GM23338 (cell line): ENCODE data around the gene LPGAT1. TPM values are rescaled to one million over a fixed set of nuclear protein-coding genes. Genes with fewer than 3 reads are reported as not detected.

Experiments used
- ATAC-seq: fragments of 200-7000 bp; cut with Tn5 transposase; 3 replicates; pipeline ENCODE4 v1.9.1; 2020
- DNase-seq: peaks from one replicate; pipeline ENCODE4 v3.0.0-alpha.2; 2015; ENCODE audit warnings: low spot score
- H2AFZ ChIP-seq: fragments of 200-600 bp; sonication (generic); 2 replicates; pipeline ENCODE4 v1.8.0; 2016; ENCODE audit warnings: antibody characterized with exemption, mild to moderate bottlenecking, moderate library complexity
- H3F3A ChIP-seq: fragments of 200-600 bp; sonication (generic); replicated peaks from 2 replicates; pipeline ENCODE4 v1.8.0; 2017; ENCODE audit warnings: antibody characterized with exemption, mixed run types, low read depth
- H3K27ac ChIP-seq: fragments of 200-600 bp; sonication (generic); 2 replicates; pipeline ENCODE4 v1.6.1; 2016; ENCODE audit warnings: low read depth
- H3K27me3 ChIP-seq: fragments of 200-600 bp; sonication (generic); 2 replicates; pipeline ENCODE4 v1.8.0; 2016; ENCODE audit warnings: mild to moderate bottlenecking, mixed run types, moderate library complexity; ENCODE audit not compliant: insufficient read depth
- H3K36me3 ChIP-seq: fragments of 200-600 bp; sonication (generic); 2 replicates; pipeline ENCODE4 v1.8.0; 2016; ENCODE audit warnings: mild to moderate bottlenecking; ENCODE audit not compliant: insufficient read depth
- H3K4me1 ChIP-seq: fragments of 200-600 bp; sonication (generic); 2 replicates; pipeline ENCODE4 v1.8.0; 2016; ENCODE audit warnings: mild to moderate bottlenecking, moderate library complexity; ENCODE audit not compliant: insufficient read depth
- H3K4me2 ChIP-seq: fragments of 200-600 bp; sonication (generic); 2 replicates; pipeline ENCODE4 v1.7.1; 2017; ENCODE audit warnings: mixed run types
- H3K4me3 ChIP-seq: fragments of 200-600 bp; sonication (generic); 2 replicates; pipeline ENCODE4 v1.6.1; 2016; ENCODE audit warnings: mixed run types
- H3K79me2 ChIP-seq: fragments of 200-600 bp; sonication (generic); replicated peaks from 2 replicates; pipeline ENCODE4 v1.8.0; 2017; ENCODE audit warnings: mild to moderate bottlenecking; ENCODE audit not compliant: insufficient read depth
- H3K9me2 ChIP-seq: fragments of 200-600 bp; sonication (generic); 2 replicates; pipeline ENCODE4 v1.8.0; 2017; ENCODE audit not compliant: insufficient read depth
- H4K20me1 ChIP-seq: fragments of 200-600 bp; sonication (generic); replicated peaks from 2 replicates; pipeline ENCODE4 v1.8.0; 2017; ENCODE audit warnings: mild to moderate bottlenecking; ENCODE audit not compliant: insufficient read depth
- H3K27ac Mint-ChIP-seq: 2 replicates; pipeline ENCODE4 v1.8.0; 2020; ENCODE audit warnings: inconsistent platforms, mild to moderate bottlenecking, moderate library complexity, mixed read lengths
- H3K27me3 Mint-ChIP-seq: 3 replicates; pipeline ENCODE4 v1.8.0; 2022; ENCODE audit warnings: low read depth, mild to moderate bottlenecking, moderate library complexity, mixed read lengths, inconsistent platforms; ENCODE audit not compliant: insufficient read depth, poor library complexity
- H3K36me3 Mint-ChIP-seq: 3 replicates; pipeline ENCODE4 v1.8.0; 2021; ENCODE audit warnings: low read depth, mild to moderate bottlenecking, inconsistent platforms, moderate library complexity, mixed read lengths
- H3K4me1 Mint-ChIP-seq: 3 replicates; pipeline ENCODE4 v1.8.0; 2020; ENCODE audit warnings: mild to moderate bottlenecking, inconsistent platforms, mixed read lengths
- H3K4me3 Mint-ChIP-seq: 3 replicates; pipeline ENCODE4 v1.8.0; 2021; ENCODE audit warnings: moderate library complexity, mild to moderate bottlenecking, inconsistent platforms, mixed read lengths
- H3K9me3 Mint-ChIP-seq: 3 replicates; pipeline ENCODE4 v1.8.0; 2020; ENCODE audit warnings: moderate library complexity, mild to moderate bottlenecking, inconsistent platforms, mixed read lengths
- CTCF ChIP-seq, 2 experiments: fragments of 200-600 bp in 1 of 2; sonication (generic) in 1 of 2; conservative IDR thresholded peaks; 2 replicates each; pipeline versions ENCODE4 v1.5.1 to v1.6.1; 2016 to 2017; ENCODE audit warnings: antibody characterized with exemption in 2 of 2, low read depth in 2 of 2, mild to moderate bottlenecking in 2 of 2, moderate library complexity in 1 of 2
- ETS1 ChIP-seq: IDR thresholded peaks from 2 replicates; pipeline ENCODE4 v1.6.1; 2016; ENCODE audit warnings: antibody characterized with exemption
- EZH2 ChIP-seq: fragments of 200-600 bp; sonication (generic); IDR thresholded peaks from one replicate; pipeline ENCODE4 v1.8.0; 2017; ENCODE audit warnings: antibody characterized with exemption, mild to moderate bottlenecking, low read depth; ENCODE audit not compliant: unreplicated experiment
- POLR2AphosphoS5 ChIP-seq: IDR thresholded peaks from 2 replicates; pipeline ENCODE4 v1.6.1; 2016; ENCODE audit warnings: antibody characterized with exemption, low read depth
- polyA plus RNA-seq: library from polyadenylated mRNA; unstranded; fragments of >200 nt; fragmentation: Nextera tagmentation; extraction: Ambion mirVana; gene quantifications from 2 replicates; pipeline ENCODE4 v1.2.1, GENCODE V29; 2016
- total RNA-seq: library from RNA; depleted of rRNA; stranded (reverse); fragments of >200 nt; shearing (Covaris generic); gene quantifications from 2 replicates; pipeline ENCODE4 v1.2.3, GENCODE V29; 2014
- TF ChIP-seq, protein P1 (sequence below): fragments of 250-450 bp; sonication (Bioruptor Pico); IDR thresholded peaks from 2 replicates; pipeline ENCODE4 v1.5.0; 2020; ENCODE audit warnings: mild to moderate bottlenecking, moderate library complexity

The LPGAT1 gene
- total and polyA plus RNA-seq, 2 experiments from 2014 or later = 3.3 to 16.4 TPM

DNA sequence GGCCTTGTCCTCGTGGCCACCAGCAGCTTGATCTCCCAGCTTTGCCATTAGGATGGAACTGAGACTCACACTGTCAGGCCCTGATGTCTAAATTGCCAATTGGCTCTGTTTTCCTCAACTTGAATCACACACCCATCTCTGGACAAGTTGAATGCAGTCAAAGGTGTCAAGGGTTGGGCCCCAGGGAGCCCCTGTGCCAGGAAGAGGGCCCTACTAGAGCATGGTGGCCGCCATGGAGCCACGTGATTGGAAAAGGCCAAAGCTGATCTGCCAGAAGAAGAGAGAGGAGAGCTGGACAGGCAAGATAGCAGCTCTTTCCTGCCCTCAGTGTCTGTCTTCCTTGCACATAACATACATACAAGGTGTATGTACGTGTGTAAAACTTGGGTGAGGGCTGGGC, 100.2 kb downstream of the LPGAT1 start:
- Histone ChIP-seq H3K27ac (no peak overlapping the region), H4K20me1 (no peaks in the 10 kb centered on the region), H2AFZ (no peak overlapping the region), H3K9me2 (peaks cover 5% of the 10 kb centered on the region; the same call in 1 of the 2 replicates), H3K36me3 (no peaks in the 10 kb centered on the region), H3K27me3 (no peaks in the 10 kb centered on the region), H3K4me1 (no peaks in the 10 kb centered on the region), H3K4me3 (no peak overlapping the region), H3K4me2 (no peak overlapping the region), H3K79me2 (no peaks in the 10 kb centered on the region), H3F3A (no peaks in the 10 kb centered on the region)
- no peaks in the 10 kb centered on the region for H3K27me3 Mint-ChIP-seq
- no peak for TF ChIP-seq ETS1
- no peak overlapping the region for H3K4me3 Mint-ChIP-seq
- no peak for ATAC-seq
- peaks cover 3% of the 10 kb centered on the region; the same call in 2 of the 3 replicates for H3K4me1 Mint-ChIP-seq
- no peak for DNase-seq
- H3K27ac Mint-ChIP-seq = no peak overlapping the region
- no peaks in the 10 kb centered on the region for H3K9me3 Mint-ChIP-seq
- no peaks in the 10 kb centered on the region for H3K36me3 Mint-ChIP-seq

- H4K20me1 ChIP-seq = no peaks in the 10 kb centered on the region
- H3K27me3 ChIP-seq = no peaks in the 10 kb centered on the region
- no peak overlapping the region for H3K27ac ChIP-seq
- no peaks in the 10 kb centered on the region for H3K4me1 ChIP-seq
- Mint-ChIP-seq H3K4me1 (no peaks in the 10 kb centered on the region), H3K27ac (no peak overlapping the region), H3K4me3 (no peak overlapping the region), H3K9me3 (no peaks in the 10 kb centered on the region), H3K27me3 (no peaks in the 10 kb centered on the region), H3K36me3 (no peaks in the 10 kb centered on the region)
- H3K4me3 ChIP-seq = no peak overlapping the region
- peaks cover 5% of the 10 kb centered on the region; the same call in 1 of the 2 replicates for H3K9me2 ChIP-seq
- H2AFZ ChIP-seq = peak overlapping the region; percentile 69
- no peak overlapping the region for H3K4me2 ChIP-seq
- TF ChIP-seq POLR2AphosphoS5 (no peak), EZH2 (no peak), CTCF (conservative IDR thresholded peaks at IDR 0.05; ENCODE audit: low read depth in 2 of 2) (no peak)
- TF ChIP-seq, protein P1, sequence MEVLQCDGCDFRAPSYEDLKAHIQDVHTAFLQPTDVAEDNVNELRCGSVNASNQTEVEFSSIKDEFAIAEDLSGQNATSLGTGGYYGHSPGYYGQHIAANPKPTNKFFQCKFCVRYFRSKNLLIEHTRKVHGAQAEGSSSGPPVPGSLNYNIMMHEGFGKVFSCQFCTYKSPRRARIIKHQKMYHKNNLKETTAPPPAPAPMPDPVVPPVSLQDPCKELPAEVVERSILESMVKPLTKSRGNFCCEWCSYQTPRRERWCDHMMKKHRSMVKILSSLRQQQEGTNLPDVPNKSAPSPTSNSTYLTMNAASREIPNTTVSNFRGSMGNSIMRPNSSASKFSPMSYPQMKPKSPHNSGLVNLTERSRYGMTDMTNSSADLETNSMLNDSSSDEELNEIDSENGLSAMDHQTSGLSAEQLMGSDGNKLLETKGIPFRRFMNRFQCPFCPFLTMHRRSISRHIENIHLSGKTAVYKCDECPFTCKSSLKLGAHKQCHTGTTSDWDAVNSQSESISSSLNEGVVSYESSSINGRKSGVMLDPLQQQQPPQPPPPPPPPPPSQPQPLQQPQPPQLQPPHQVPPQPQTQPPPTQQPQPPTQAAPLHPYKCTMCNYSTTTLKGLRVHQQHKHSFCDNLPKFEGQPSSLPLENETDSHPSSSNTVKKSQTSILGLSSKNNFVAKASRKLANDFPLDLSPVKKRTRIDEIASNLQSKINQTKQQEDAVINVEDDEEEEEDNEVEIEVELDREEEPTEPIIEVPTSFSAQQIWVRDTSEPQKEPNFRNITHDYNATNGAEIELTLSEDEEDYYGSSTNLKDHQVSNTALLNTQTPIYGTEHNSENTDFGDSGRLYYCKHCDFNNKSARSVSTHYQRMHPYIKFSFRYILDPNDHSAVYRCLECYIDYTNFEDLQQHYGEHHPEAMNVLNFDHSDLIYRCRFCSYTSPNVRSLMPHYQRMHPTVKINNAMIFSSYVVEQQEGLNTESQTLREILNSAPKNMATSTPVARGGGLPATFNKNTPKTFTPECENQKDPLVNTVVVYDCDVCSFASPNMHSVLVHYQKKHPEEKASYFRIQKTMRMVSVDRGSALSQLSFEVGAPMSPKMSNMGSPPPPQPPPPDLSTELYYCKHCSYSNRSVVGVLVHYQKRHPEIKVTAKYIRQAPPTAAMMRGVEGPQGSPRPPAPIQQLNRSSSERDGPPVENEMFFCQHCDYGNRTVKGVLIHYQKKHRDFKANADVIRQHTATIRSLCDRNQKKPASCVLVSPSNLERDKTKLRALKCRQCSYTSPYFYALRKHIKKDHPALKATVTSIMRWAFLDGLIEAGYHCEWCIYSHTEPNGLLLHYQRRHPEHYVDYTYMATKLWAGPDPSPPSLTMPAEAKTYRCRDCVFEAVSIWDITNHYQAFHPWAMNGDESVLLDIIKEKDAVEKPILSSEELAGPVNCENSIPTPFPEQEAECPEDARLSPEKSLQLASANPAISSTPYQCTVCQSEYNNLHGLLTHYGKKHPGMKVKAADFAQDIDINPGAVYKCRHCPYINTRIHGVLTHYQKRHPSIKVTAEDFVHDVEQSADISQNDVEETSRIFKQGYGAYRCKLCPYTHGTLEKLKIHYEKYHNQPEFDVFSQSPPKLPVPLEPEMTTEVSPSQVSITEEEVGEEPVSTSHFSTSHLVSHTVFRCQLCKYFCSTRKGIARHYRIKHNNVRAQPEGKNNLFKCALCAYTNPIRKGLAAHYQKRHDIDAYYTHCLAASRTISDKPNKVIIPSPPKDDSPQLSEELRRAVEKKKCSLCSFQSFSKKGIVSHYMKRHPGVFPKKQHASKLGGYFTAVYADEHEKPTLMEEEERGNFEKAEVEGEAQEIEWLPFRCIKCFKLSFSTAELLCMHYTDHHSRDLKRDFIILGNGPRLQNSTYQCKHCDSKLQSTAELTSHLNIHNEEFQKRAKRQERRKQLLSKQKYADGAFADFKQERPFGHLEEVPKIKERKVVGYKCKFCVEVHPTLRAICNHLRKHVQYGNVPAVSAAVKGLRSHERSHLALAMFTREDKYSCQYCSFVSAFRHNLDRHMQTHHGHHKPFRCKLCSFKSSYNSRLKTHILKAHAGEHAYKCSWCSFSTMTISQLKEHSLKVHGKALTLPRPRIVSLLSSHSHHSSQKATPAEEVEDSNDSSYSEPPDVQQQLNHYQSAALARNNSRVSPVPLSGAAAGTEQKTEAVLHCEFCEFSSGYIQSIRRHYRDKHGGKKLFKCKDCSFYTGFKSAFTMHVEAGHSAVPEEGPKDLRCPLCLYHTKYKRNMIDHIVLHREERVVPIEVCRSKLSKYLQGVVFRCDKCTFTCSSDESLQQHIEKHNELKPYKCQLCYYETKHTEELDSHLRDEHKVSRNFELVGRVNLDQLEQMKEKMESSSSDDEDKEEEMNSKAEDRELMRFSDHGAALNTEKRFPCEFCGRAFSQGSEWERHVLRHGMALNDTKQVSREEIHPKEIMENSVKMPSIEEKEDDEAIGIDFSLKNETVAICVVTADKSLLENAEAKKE (CRISPR knock-in tag) = no peak
- no peaks in the 10 kb centered on the region for H3F3A ChIP-seq
- H3K79me2 ChIP-seq = no peaks in the 10 kb centered on the region
- no peak for DNase-seq
- no peaks in the 10 kb centered on the region for H3K36me3 ChIP-seq
- no peak for ATAC-seq
Observed at GRCh38 chr1:211729238-211729637, 101.3 kb downstream of the LPGAT1 start.
